Measurements from ENCODE around the gene MDM4.

MDM4 gene

DNA sequence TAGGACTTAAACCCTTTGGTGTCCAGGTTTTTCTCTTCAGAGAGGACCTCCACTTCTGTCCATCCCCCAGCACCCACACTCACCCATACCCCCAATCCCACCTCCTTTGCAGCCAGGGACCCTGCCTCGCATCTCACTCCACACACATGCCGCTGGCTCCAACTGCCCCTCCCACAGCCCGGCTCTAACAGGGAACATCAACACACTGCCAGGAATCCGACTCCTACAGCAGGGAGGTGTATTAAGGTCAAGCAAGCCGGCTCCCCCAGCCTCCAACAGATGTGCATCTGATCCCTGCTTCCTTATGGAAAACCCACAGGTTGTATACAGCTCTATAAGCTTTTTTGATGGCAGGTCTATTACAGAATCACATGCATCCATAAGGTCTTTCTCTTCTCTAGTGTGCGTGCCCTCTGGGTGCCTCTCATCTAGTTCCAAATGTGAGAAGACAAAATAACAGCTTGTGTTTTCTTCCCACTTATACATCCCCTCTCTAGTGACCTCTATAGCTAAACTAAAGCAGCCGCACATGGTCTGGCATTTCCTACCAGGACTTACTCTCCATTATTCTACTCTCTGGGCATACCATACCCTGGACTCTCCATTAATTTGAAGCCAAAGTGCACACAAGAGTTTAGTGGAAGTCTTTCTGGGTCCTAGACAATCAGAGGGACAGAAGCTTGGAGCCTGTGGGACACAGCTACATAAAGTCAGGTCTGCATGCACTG lies 37.9 kb upstream of the MDM4 start:
- Histone ChIP-seq H3K79me1 (ENCODE audit: low read depth, low read length) (peaks cover 14% of the 10 kb centered on the region), H2AFZ (ENCODE audit: low read length) (no peak overlapping the region), H2BK12ac (ENCODE audit: low read length) (no peak overlapping the region), H3K4me3 (ENCODE audit: low read length in 2 of 2) (no peak overlapping the region), H3K36me3 (replicated peaks in 1 of 2; ENCODE audit: control insufficient read depth in 2 of 2, insufficient read depth in 2 of 2, low read length in 2 of 2) (peaks cover 2 to 20% of the 10 kb centered on the region in 2 donors), H3K9ac (ENCODE audit: low read depth, low read length, poor library complexity) (no peak overlapping the region), H4K91ac (ENCODE audit: low read depth, low read length, poor library complexity) (no peak overlapping the region), H3K4me2 (ENCODE audit: insufficient read depth, low read length, poor library complexity, severe bottlenecking) (no peak overlapping the region), H3K23ac (ENCODE audit: low read depth, low read length, poor library complexity) (no peak overlapping the region), H4K8ac (ENCODE audit: low read depth, low read length) (no peak overlapping the region), H3K14ac (ENCODE audit: low read length) (no peak overlapping the region), H2AK5ac (ENCODE audit: low read depth, low read length) (no peak overlapping the region), H3K18ac (ENCODE audit: low read length) (peak overlapping the region; percentile 66), H3K27me3 (ENCODE audit: control insufficient read depth in 3 of 3, insufficient read depth in 3 of 3, low read depth in 1 of 3, low read length in 3 of 3) (no peaks in the 10 kb centered on the region), H3K4me1 (ENCODE audit: control insufficient read depth in 2 of 2, insufficient read depth in 1 of 2, low read depth in 1 of 2, low read length in 2 of 2) (peaks cover 10 to 27% of the 10 kb centered on the region in 2 donors), H3K27ac (replicated peaks; ENCODE audit: low read length) (no peak overlapping the region), H2BK120ac (ENCODE audit: low read depth, low read length) (no peak overlapping the region), H3K4ac (ENCODE audit: low read length) (no peak overlapping the region), H2BK5ac (ENCODE audit: low read length) (no peak overlapping the region), H2BK15ac (ENCODE audit: low read length) (no peak overlapping the region), H3K9me3 (replicated peaks in 1 of 2; ENCODE audit: control insufficient read depth in 2 of 2, insufficient read depth in 1 of 2, low read depth in 1 of 2, low read length in 2 of 2) (no peaks in the 10 kb centered on the region)
- DNase-seq (ENCODE audit: low spot score), result no peak
- no CpG with 5 or more reads among the region's 7 CpGs for WGBS, 2 donors (ENCODE audit: extremely low coverage in 2 of 2, insufficient read length in 2 of 2, insufficient replicate concordance in 1 of 2)

DNA sequence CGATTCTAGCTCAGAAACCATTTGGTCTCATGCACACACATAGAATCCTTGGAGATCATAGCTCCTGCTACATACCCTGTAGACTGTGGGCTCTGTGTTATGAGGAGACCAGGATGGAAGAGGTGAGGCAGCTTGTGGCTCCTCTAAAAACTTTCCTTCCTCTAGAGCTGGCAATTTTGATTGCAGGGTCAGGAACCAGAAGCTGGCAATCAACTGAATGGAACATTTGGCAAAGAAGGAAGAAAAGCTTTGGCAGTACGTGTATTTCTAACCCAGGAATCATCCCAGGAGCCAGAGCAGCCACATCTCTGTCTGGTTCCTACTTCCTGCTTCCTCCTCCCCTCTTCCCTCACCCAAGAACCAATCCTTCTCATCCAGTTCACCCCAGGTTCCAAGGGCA lies 37.3 kb upstream of the MDM4 start:
- Histone ChIP-seq H2BK5ac (ENCODE audit: low read length) (no peak overlapping the region), H2AFZ (ENCODE audit: low read length) (no peak overlapping the region), H3K4ac (ENCODE audit: low read length) (no peak overlapping the region)

DNA sequence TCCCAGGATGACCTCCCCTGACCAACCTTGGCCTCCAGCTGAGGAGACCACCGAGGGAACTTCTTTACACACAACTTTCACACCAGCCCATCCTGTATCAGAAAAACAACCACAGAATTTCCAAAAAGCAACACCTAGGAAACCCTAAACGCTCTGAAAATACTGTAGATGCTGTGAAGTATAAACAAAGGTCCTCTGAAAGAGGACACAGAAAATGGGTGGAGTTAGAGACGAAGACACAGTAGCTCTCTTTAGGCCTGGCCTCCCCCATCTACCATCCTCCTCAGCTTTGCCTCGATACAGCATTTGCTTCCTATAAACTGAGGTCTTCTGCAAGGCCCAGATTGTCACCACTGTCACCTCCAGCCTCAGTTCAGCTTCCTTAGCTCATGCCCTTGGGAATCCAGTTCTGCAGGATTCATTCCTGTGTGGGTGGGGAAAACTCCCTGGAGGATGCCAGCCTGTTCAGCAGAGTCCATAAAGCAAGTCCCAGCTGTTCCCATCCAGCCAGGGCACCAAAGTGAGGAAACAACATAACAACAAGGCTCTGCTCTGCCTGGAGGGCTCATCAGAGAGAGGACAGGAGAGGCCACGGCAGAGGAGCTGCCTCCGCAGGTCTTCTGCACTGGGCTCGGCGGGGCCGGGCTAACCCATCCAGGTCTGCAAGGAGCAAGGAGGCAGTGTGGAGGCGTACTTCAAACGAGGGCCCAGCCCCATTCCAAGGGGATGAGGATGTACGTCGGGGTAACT lies 36.6 kb upstream of the MDM4 start:
- Histone ChIP-seq H3K79me1 (ENCODE audit: low read depth, low read length) (peaks cover 14% of the 10 kb centered on the region), H3K9me3 (replicated peaks in 1 of 2; ENCODE audit: control insufficient read depth in 2 of 2, insufficient read depth in 1 of 2, low read depth in 1 of 2, low read length in 2 of 2) (no peaks in the 10 kb centered on the region), H2BK5ac (ENCODE audit: low read length) (no peak overlapping the region), H3K9ac (ENCODE audit: low read depth, low read length, poor library complexity) (no peak overlapping the region), H3K18ac (ENCODE audit: low read length) (no peak overlapping the region), H3K27ac (replicated peaks; ENCODE audit: low read length) (no peak overlapping the region), H3K4ac (ENCODE audit: low read length) (no peak overlapping the region), H4K8ac (ENCODE audit: low read depth, low read length) (no peak overlapping the region), H3K27me3 (ENCODE audit: control insufficient read depth in 3 of 3, insufficient read depth in 3 of 3, low read depth in 1 of 3, low read length in 3 of 3) (no peaks in the 10 kb centered on the region), H3K4me2 (ENCODE audit: insufficient read depth, low read length, poor library complexity, severe bottlenecking) (no peak overlapping the region), H3K4me3 (ENCODE audit: low read length in 2 of 2) (no peak overlapping the region), H3K23ac (ENCODE audit: low read depth, low read length, poor library complexity) (no peak overlapping the region), H3K36me3 (replicated peaks in 1 of 2; ENCODE audit: control insufficient read depth in 2 of 2, insufficient read depth in 2 of 2, low read length in 2 of 2) (peaks cover 2 to 20% of the 10 kb centered on the region in 2 donors), H4K91ac (ENCODE audit: low read depth, low read length, poor library complexity) (no peak overlapping the region), H3K4me1 (ENCODE audit: control insufficient read depth in 2 of 2, insufficient read depth in 1 of 2, low read depth in 1 of 2, low read length in 2 of 2) (peaks cover 10 to 29% of the 10 kb centered on the region in 2 donors), H2BK12ac (ENCODE audit: low read length) (no peak overlapping the region), H3K14ac (ENCODE audit: low read length) (no peak overlapping the region), H2AK5ac (ENCODE audit: low read depth, low read length) (no peak overlapping the region), H2AFZ (ENCODE audit: low read length) (no peak overlapping the region), H2BK15ac (ENCODE audit: low read length) (no peak overlapping the region), H2BK120ac (ENCODE audit: low read depth, low read length) (no peak overlapping the region)
- no peak for DNase-seq (ENCODE audit: low spot score)
- no CpG with 5 or more reads among the region's 13 CpGs for WGBS, 2 donors (ENCODE audit: extremely low coverage in 2 of 2, insufficient read length in 2 of 2, insufficient replicate concordance in 1 of 2)

More for the DNA sequence above, 37.3 kb upstream of the MDM4 start:
- H2BK12ac ChIP-seq (ENCODE audit: low read length), result no peak overlapping the region
- no peak overlapping the region for H4K8ac ChIP-seq (ENCODE audit: low read depth, low read length)
- H3K9me3 ChIP-seq (replicated peaks in 1 of 2; ENCODE audit: control insufficient read depth in 2 of 2, insufficient read depth in 1 of 2, low read depth in 1 of 2, low read length in 2 of 2), result no peaks in the 10 kb centered on the region
- no peak overlapping the region for H3K4me2 ChIP-seq (ENCODE audit: insufficient read depth, low read length, poor library complexity, severe bottlenecking)
- no peak overlapping the region for H2BK15ac ChIP-seq (ENCODE audit: low read length)
- H4K91ac ChIP-seq (ENCODE audit: low read depth, low read length, poor library complexity), result no peak overlapping the region
- no peak for DNase-seq (ENCODE audit: low spot score)
- H3K4me3 ChIP-seq (ENCODE audit: low read length in 2 of 2), result no peak overlapping the region
- H3K23ac ChIP-seq (ENCODE audit: low read depth, low read length, poor library complexity), result no peak overlapping the region
- no peak overlapping the region for H3K14ac ChIP-seq (ENCODE audit: low read length)
- peaks cover 10 to 29% of the 10 kb centered on the region in 2 donors for H3K4me1 ChIP-seq (ENCODE audit: control insufficient read depth in 2 of 2, insufficient read depth in 1 of 2, low read depth in 1 of 2, low read length in 2 of 2)
- H3K18ac ChIP-seq (ENCODE audit: low read length), result no peak overlapping the region
- H2AK5ac ChIP-seq (ENCODE audit: low read depth, low read length), result peak overlapping the region; percentile 9
- no CpG with 5 or more reads among the region's 2 CpGs for WGBS, 2 donors (ENCODE audit: extremely low coverage in 2 of 2, insufficient read length in 2 of 2, insufficient replicate concordance in 1 of 2)
- H3K36me3 ChIP-seq (replicated peaks in 1 of 2; ENCODE audit: control insufficient read depth in 2 of 2, insufficient read depth in 2 of 2, low read length in 2 of 2), result peaks cover 2 to 20% of the 10 kb centered on the region in 2 donors
- H3K27me3 ChIP-seq (ENCODE audit: control insufficient read depth in 3 of 3, insufficient read depth in 3 of 3, low read depth in 1 of 3, low read length in 3 of 3), result no peaks in the 10 kb centered on the region
- H3K9ac ChIP-seq (ENCODE audit: low read depth, low read length, poor library complexity), result no peak overlapping the region
- H2BK120ac ChIP-seq (ENCODE audit: low read depth, low read length), result no peak overlapping the region
- H3K79me1 ChIP-seq (ENCODE audit: low read depth, low read length), result peaks cover 14% of the 10 kb centered on the region
- no peak overlapping the region for H3K27ac ChIP-seq (replicated peaks; ENCODE audit: low read length)

DNA sequence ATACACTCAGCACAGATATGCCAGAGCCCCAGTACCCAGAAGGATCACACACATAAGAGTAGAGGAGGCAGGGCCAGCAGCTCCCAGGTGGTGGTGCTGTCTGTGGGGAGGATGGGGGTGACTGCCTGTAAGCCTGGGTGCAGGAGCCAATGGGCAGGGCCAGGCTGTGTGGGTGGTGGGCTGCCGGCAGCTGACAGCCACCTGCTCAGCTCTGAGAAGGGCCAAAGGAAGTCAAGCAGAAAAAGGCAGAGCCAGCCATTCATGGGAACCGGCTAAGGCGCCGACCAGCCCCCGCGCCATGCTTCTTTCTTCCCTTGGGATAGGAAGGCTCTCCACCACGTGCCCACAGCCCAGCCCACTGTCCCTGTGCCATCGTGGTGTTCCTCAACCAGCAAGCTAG lies 35.7 kb upstream of the MDM4 start:
- H2BK15ac ChIP-seq (ENCODE audit: low read length), result peak overlapping the region; percentile 65
- H2BK12ac ChIP-seq (ENCODE audit: low read length), result no peak overlapping the region
- H3K9me3 ChIP-seq (replicated peaks in 1 of 2; ENCODE audit: control insufficient read depth in 2 of 2, insufficient read depth in 1 of 2, low read depth in 1 of 2, low read length in 2 of 2), result no peaks in the 10 kb centered on the region
- peaks cover 10 to 28% of the 10 kb centered on the region in 2 donors for H3K4me1 ChIP-seq (ENCODE audit: control insufficient read depth in 2 of 2, insufficient read depth in 1 of 2, low read depth in 1 of 2, low read length in 2 of 2)
- H3K9ac ChIP-seq (ENCODE audit: low read depth, low read length, poor library complexity), result no peak overlapping the region
- no peak overlapping the region for H3K27ac ChIP-seq (replicated peaks; ENCODE audit: low read length)
- no peak overlapping the region for H2AFZ ChIP-seq (ENCODE audit: low read length)
- no peak overlapping the region for H3K23ac ChIP-seq (ENCODE audit: low read depth, low read length, poor library complexity)
- H2BK5ac ChIP-seq (ENCODE audit: low read length), result peak overlapping the region; percentile 42
- no peak overlapping the region for H3K4me2 ChIP-seq (ENCODE audit: insufficient read depth, low read length, poor library complexity, severe bottlenecking)
- peaks cover 14% of the 10 kb centered on the region for H3K79me1 ChIP-seq (ENCODE audit: low read depth, low read length)
- peak overlapping the region; percentile 40 for H3K18ac ChIP-seq (ENCODE audit: low read length)
- H3K4ac ChIP-seq (ENCODE audit: low read length), result no peak overlapping the region
- H2AK5ac ChIP-seq (ENCODE audit: low read depth, low read length), result peak overlapping the region; percentile 41
- H3K4me3 ChIP-seq (ENCODE audit: low read length in 2 of 2), result no peak overlapping the region
- no peak overlapping the region for H2BK120ac ChIP-seq (ENCODE audit: low read depth, low read length)
- DNase-seq (ENCODE audit: low spot score), result no peak
- no peak overlapping the region for H4K8ac ChIP-seq (ENCODE audit: low read depth, low read length)
- no peak overlapping the region for H4K91ac ChIP-seq (ENCODE audit: low read depth, low read length, poor library complexity)
- no peak overlapping the region for H3K14ac ChIP-seq (ENCODE audit: low read length)
- H3K27me3 ChIP-seq (ENCODE audit: control insufficient read depth in 3 of 3, insufficient read depth in 3 of 3, low read depth in 1 of 3, low read length in 3 of 3), result no peaks in the 10 kb centered on the region
- peaks cover 2 to 20% of the 10 kb centered on the region in 2 donors for H3K36me3 ChIP-seq (replicated peaks in 1 of 2; ENCODE audit: control insufficient read depth in 2 of 2, insufficient read depth in 2 of 2, low read length in 2 of 2)
- WGBS, 2 donors (ENCODE audit: extremely low coverage in 2 of 2, insufficient read length in 2 of 2, insufficient replicate concordance in 1 of 2), result no CpG with 5 or more reads among the region's 8 CpGs
